Brain microvascular endothelial cell (primary cell): Measurements from ENCODE around the gene ERBB4.

Experiments used
- DNase-seq: peaks from one replicate; pipeline ENCODE4 v3.0.0-alpha.2; 2020
- H3K27ac ChIP-seq: fragments of 250-450 bp; sonication (Bioruptor Pico); 2 replicates; pipeline ENCODE4 v1.5.1; 2020; ENCODE audit warnings: mild to moderate bottlenecking, moderate library complexity
- H3K27me3 ChIP-seq: fragments of 250-450 bp; sonication (Bioruptor Pico); replicated peaks from 2 replicates; pipeline ENCODE4 v1.5.1; 2020; ENCODE audit warnings: mild to moderate bottlenecking
- H3K36me3 ChIP-seq: fragments of 250-450 bp; sonication (Bioruptor Pico); replicated peaks from 2 replicates; pipeline ENCODE4 v1.5.1; 2020; ENCODE audit warnings: mild to moderate bottlenecking
- H3K4me3 ChIP-seq: 2 replicates; pipeline ENCODE4 v1.5.1; 2011; ENCODE audit warnings: low read depth, mild to moderate bottlenecking, control low read depth, low read length, moderate library complexity
- in situ Hi-C: cut with HindIII; loops from 2 replicates; pipeline ENCODE4 v1.10.0; 2017; ENCODE audit warnings: low sequenced_read_pairs, low pct_ligation_motif_present
- TF ChIP-seq, protein P1 (sequence below): IDR thresholded peaks from 2 replicates; pipeline ENCODE4 v1.5.1; 2011; ENCODE audit warnings: low read depth, mild to moderate bottlenecking, moderate library complexity, low read length, control low read depth, inconsistent platforms; ENCODE audit errors: missing control alignments

Gene ERBB4

GRCh38 chr2:212311807-212312404, 226.7 kb downstream of the ERBB4 start:
- DNase-seq, result no peak
- no peak overlapping the region for H3K4me3 ChIP-seq
- no peaks in the 10 kb centered on the region for H3K27me3 ChIP-seq
- H3K36me3 ChIP-seq, result no peaks in the 10 kb centered on the region
- in situ Hi-C loops, result no loop called here
- H3K27ac ChIP-seq, result no peak overlapping the region
- TF ChIP-seq, protein P1, sequence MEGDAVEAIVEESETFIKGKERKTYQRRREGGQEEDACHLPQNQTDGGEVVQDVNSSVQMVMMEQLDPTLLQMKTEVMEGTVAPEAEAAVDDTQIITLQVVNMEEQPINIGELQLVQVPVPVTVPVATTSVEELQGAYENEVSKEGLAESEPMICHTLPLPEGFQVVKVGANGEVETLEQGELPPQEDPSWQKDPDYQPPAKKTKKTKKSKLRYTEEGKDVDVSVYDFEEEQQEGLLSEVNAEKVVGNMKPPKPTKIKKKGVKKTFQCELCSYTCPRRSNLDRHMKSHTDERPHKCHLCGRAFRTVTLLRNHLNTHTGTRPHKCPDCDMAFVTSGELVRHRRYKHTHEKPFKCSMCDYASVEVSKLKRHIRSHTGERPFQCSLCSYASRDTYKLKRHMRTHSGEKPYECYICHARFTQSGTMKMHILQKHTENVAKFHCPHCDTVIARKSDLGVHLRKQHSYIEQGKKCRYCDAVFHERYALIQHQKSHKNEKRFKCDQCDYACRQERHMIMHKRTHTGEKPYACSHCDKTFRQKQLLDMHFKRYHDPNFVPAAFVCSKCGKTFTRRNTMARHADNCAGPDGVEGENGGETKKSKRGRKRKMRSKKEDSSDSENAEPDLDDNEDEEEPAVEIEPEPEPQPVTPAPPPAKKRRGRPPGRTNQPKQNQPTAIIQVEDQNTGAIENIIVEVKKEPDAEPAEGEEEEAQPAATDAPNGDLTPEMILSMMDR, result no peak

DNA sequence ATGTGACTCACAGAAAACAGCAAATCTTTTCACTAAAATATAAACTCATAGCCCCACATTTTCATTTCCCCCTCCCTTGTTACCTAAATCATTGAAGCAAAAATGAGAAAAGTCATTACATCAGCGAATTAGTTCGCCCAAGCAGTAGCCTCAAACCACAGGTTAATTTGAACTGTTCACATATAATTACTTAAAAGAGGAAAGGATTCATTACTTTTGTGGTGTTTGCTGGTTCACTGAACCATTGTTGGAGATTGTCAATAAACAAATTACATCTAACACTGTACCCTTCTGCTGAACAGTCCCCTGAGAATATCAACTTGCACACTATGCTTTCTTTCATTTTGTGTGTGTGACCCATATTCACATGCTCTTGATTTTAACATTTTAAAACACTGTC, 238.7 kb downstream of the ERBB4 start:
- no peak overlapping the region for H3K27ac ChIP-seq
- no peak overlapping the region for H3K4me3 ChIP-seq
- in situ Hi-C loops, result no loop called here
- H3K27me3 ChIP-seq, result no peaks in the 10 kb centered on the region
- TF ChIP-seq, protein P1, result no peak
- no peaks in the 10 kb centered on the region for H3K36me3 ChIP-seq
- DNase-seq, result no peak

DNA sequence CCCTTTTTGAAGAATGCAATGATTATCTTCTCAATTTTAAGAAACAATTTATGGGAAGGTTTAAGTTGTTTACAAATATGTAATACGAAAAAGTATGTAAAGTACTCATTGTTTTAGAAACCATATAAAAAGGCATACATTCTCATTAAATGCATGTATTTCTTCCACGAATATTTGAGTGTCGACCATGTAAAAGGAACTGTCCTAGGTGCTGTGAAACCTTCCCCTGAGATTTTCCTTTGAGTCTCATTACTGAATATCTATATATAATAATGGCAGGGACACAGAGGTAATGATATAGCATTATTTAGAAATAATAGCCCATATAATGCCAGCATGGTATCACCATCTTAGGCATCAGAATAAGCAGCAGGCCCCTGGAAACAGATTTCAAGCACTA, 239.3 kb downstream of the ERBB4 start:
- no peak overlapping the region for H3K4me3 ChIP-seq
- TF ChIP-seq, protein P1, result no peak
- in situ Hi-C loops, result no loop called here

DNA sequence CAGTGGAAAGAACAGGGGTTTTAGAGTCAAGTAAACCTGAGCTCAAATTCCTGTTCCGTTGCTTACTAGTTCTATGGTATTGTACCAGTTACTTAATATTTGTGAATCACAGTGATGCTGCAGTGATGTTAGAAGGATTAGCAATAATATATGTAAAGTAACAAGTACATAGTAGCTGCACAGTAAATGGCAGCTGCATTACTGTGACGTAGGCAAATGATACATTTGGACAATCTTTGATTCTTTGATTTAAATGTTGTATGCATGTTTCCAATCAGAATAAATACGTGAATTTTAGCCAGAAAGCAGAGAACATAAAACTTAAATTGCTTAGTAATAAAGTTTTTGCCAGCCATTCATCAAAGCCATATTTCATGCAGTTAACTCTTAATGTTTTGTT, 243.0 kb downstream of the ERBB4 start:
- in situ Hi-C loops, result no loop called here
- TF ChIP-seq, protein P1, result no peak
- H3K36me3 ChIP-seq, result no peaks in the 10 kb centered on the region
- no peak for DNase-seq
- H3K27me3 ChIP-seq, result no peaks in the 10 kb centered on the region
- H3K4me3 ChIP-seq, result no peak overlapping the region
- no peak overlapping the region for H3K27ac ChIP-seq

More for the DNA sequence above, 239.3 kb downstream of the ERBB4 start:
- Histone ChIP-seq H3K27me3 (no peaks in the 10 kb centered on the region), H3K27ac (no peak overlapping the region), H3K36me3 (no peaks in the 10 kb centered on the region)
- no peak for DNase-seq

DNA sequence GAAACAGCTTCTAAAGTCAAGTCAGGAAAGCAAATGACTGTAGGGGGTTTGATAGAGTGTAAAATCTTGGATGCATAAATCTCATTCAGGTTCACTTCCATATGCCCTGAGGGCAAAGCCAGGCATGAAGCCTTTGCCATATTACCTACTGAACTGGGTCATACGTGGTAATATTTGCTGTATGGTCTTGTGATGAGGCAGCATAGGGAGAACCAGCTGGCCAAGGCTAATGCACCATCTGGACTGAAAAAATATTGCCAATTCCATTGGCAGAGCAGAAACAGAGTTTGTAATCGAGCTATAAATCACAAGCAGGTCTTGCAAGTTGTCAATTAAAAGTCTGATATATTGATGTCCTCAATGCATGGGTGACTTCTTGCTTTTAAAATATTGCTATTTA, 243.8 kb downstream of the ERBB4 start:
- TF ChIP-seq, protein P1, result no peak
- in situ Hi-C loops, result no loop called here
- Histone ChIP-seq H3K27me3 (no peaks in the 10 kb centered on the region), H3K36me3 (no peaks in the 10 kb centered on the region), H3K27ac (no peak overlapping the region), H3K4me3 (no peak overlapping the region)
- DNase-seq, result no peak

GRCh38 chr2:212289301-212289700, 249.3 kb downstream of the ERBB4 start:
- in situ Hi-C loops, result no loop called here
- no peak overlapping the region for H3K4me3 ChIP-seq
- no peak for DNase-seq
- TF ChIP-seq, protein P1, result no peak
- no peaks in the 10 kb centered on the region for H3K36me3 ChIP-seq
- no peaks in the 10 kb centered on the region for H3K27me3 ChIP-seq
- no peak overlapping the region for H3K27ac ChIP-seq
